B cell (primary cell): ENCODE results near the gene GADL1. TPM values are rescaled to one million over a fixed set of nuclear protein-coding genes. Genes with fewer than 3 reads are reported as not detected.

ENCODE experiments used
- ATAC-seq: fragments of 200-7000 bp; cut with Tn5 transposase; one replicate; pipeline ENCODE4 v1.10.0; 2021; ENCODE audit warnings: low read depth, mild to moderate bottlenecking, moderate number of reproducible peaks, moderate library complexity
- CTCF ChIA-PET: fragments of 350-600 bp; sonication (Branson Sonifier 250); formaldehyde crosslinking; loops from one replicate; lab custom pipeline; 2021; ENCODE audit warnings: antibody characterized with exemption, inconsistent platforms; lab: Charles Lee
- POLR2A ChIA-PET: fragments of 350-600 bp; sonication (Branson Sonifier 250); formaldehyde crosslinking; loops from one replicate; lab custom pipeline; 2021; ENCODE audit warnings: antibody characterized with exemption; lab: Charles Lee
- DNase-seq: peaks from one replicate; pipeline ENCODE4 v3.0.0; 2013
- H2AFZ ChIP-seq: 2 replicates; pipeline ENCODE4 v1.6.1; 2012; ENCODE audit warnings: mild to moderate bottlenecking, low read depth, low read length; ENCODE audit not compliant: insufficient read depth, poor library complexity, severe bottlenecking
- H3K27ac ChIP-seq, 2 donors: 1 replicate in 1 of 2; 2 replicates in 1 of 2; pipeline ENCODE4 v1.5.1; 2012 to 2013; ENCODE audit warnings: low read length in 2 of 2, mild to moderate bottlenecking in 2 of 2, moderate library complexity in 1 of 2
- H3K27me3 ChIP-seq, 4 experiments: fragments of 200-600 bp in 1 of 4; sonication (generic) in 1 of 4; replicated peaks in 1 of 4; 1 replicate in 2 of 4; 2 replicates in 2 of 4; pipeline versions ENCODE4 v1.6.1 to v1.7.0; 2013 to 2016; ENCODE audit warnings: low read length in 3 of 4, mild to moderate bottlenecking in 2 of 4, mixed read lengths in 1 of 4, moderate library complexity in 1 of 4; ENCODE audit not compliant: insufficient read depth in 4 of 4, control insufficient read depth in 3 of 4; ENCODE audit errors: control extremely low read depth in 1 of 4
- H3K36me3 ChIP-seq, 2 experiments: replicated peaks in 1 of 2; 1 replicate in 1 of 2; 2 replicates in 1 of 2; pipeline versions ENCODE4 v1.6.1 to v1.7.1; 2013; ENCODE audit warnings: low read length in 1 of 2; ENCODE audit not compliant: insufficient read depth in 2 of 2, control insufficient read depth in 1 of 2; ENCODE audit errors: control extremely low read depth in 1 of 2, extremely low read depth in 1 of 2
- H3K4me1 ChIP-seq, 2 donors: fragments of 200-600 bp in 1 of 2; sonication (generic) in 1 of 2; 1 replicate in 1 of 2; 2 replicates in 1 of 2; pipeline versions ENCODE4 v1.5.1 to v1.6.1; 2013 to 2017; ENCODE audit warnings: low read length in 2 of 2; ENCODE audit not compliant: control insufficient read depth in 2 of 2, insufficient read depth in 2 of 2
- H3K4me2 ChIP-seq: replicated peaks from 2 replicates; pipeline ENCODE3; 2012; ENCODE audit warnings: mild to moderate bottlenecking, low read depth, low read length; ENCODE audit not compliant: poor library complexity, severe bottlenecking
- H3K4me3 ChIP-seq, 5 experiments: fragments of 200-600 bp in 1 of 5; sonication (generic) in 1 of 5; 1 replicate in 3 of 5; 2 replicates in 2 of 5; pipeline versions ENCODE4 v1.5.1 to v1.7.0; 2011 to 2016; ENCODE audit warnings: low read length in 4 of 5, mild to moderate bottlenecking in 4 of 5, low read depth in 2 of 5, control low read depth in 1 of 5, moderate library complexity in 1 of 5; ENCODE audit not compliant: insufficient read depth in 1 of 5; ENCODE audit errors: control extremely low read depth in 1 of 5, extremely low read depth in 1 of 5
- H3K79me2 ChIP-seq: fragments of 200-600 bp; sonication (generic); one replicate; pipeline ENCODE4 v1.6.0; 2016; ENCODE audit warnings: low read length; ENCODE audit not compliant: control insufficient read depth, insufficient read depth
- H3K9ac ChIP-seq: fragments of 200-600 bp; sonication (generic); 2 replicates; pipeline ENCODE4 v1.6.1; 2017; ENCODE audit warnings: mild to moderate bottlenecking, low read length, moderate library complexity
- H3K9me3 ChIP-seq, 3 donors: one replicate each; pipeline versions ENCODE4 v1.6.1 to v1.7.1; 2013; ENCODE audit warnings: low read length in 2 of 3; ENCODE audit not compliant: control insufficient read depth in 2 of 3, insufficient read depth in 1 of 3; ENCODE audit errors: control extremely low read depth in 1 of 3
- H4K20me1 ChIP-seq: 2 replicates; pipeline ENCODE4 v1.6.0; 2012; ENCODE audit warnings: mild to moderate bottlenecking, low read length; ENCODE audit not compliant: insufficient read depth, control insufficient read depth, poor library complexity, severe bottlenecking
- H3K27ac Mint-ChIP-seq: one replicate; pipeline ENCODE4 v1.8.0; 2021; ENCODE audit warnings: mixed read lengths
- H3K27me3 Mint-ChIP-seq: one replicate; pipeline ENCODE4 v1.8.0; 2021; ENCODE audit warnings: mixed read lengths
- H3K4me1 Mint-ChIP-seq: one replicate; pipeline ENCODE4 v1.8.0; 2021; ENCODE audit warnings: mixed read lengths
- H3K4me3 Mint-ChIP-seq: one replicate; pipeline ENCODE4 v1.8.0; 2021; ENCODE audit warnings: mixed read lengths
- H3K9me3 Mint-ChIP-seq: one replicate; pipeline ENCODE4 v1.8.0; 2022; ENCODE audit warnings: mixed read lengths; ENCODE audit not compliant: insufficient read depth
- CTCF ChIP-seq: fragments of 200-600 bp; IDR thresholded peaks from one replicate; pipeline ENCODE4 v1.8.0; 2022; ENCODE audit warnings: antibody characterized with exemption, mild to moderate bottlenecking
- EZH2 ChIP-seq: IDR thresholded peaks from 2 replicates; pipeline ENCODE4 v1.6.1; 2012; ENCODE audit warnings: borderline replicate concordance, low read depth, mild to moderate bottlenecking, moderate library complexity, low read length; ENCODE audit not compliant: insufficient read depth, poor library complexity, severe bottlenecking
- WGBS: methylation state at CpG from one replicate; pipeline ENCODE4 v1.1.5; 2013; ENCODE audit warnings: missing lambda C conversion rate; ENCODE audit not compliant: insufficient coverage; 5-methylcytosine and 5-hydroxymethylcytosine counted together
- intact Hi-C: fragments of 100-400 bp; cut with micrococcal nuclease; formaldehyde crosslinking; loops from one replicate; pipeline ENCODE4 v1.10.0; 2022
- polyA plus RNA-seq: library from polyadenylated mRNA; depleted of rRNA; stranded (reverse); fragments of >200 nt; gene quantifications from 2 replicates; pipeline ENCODE4 v1.2.3, GENCODE V29; 2012
- total RNA-seq, 2 donors: library from RNA; stranded (reverse); fragments of 120-200 nt in 1 of 2; gene quantifications; 1 replicate in 1 of 2; 2 replicates in 1 of 2; pipeline versions ENCODE4 v1.2.3 to v1.2.4, GENCODE V29; 2013 to 2022

The GADL1 gene
- total and polyA plus RNA-seq, 2 donors (not counting 1 experiment from before 2014, with no cell fraction given): not detected

GRCh38 chr3:30747771-30748281, 146.6 kb downstream of the GADL1 start:
- H3K79me2 ChIP-seq: no peaks in the 10 kb centered on the region
- intact Hi-C loops: no loop called here
- Mint-ChIP-seq H3K27me3 (no peaks in the 10 kb centered on the region), H3K27ac (no peak overlapping the region), H3K4me1 (peaks cover 12% of the 10 kb centered on the region), H3K9me3 (no peaks in the 10 kb centered on the region), H3K4me3 (no peak overlapping the region)
- no peak for ATAC-seq
- no peaks in the 10 kb centered on the region for H3K36me3 ChIP-seq
- H3K9ac ChIP-seq: no peak overlapping the region
- 30% methylated on average over 1 of the region's 4 CpGs for WGBS
- peaks cover 6% of the 10 kb centered on the region in 2 donors for H3K4me1 ChIP-seq
- no peak overlapping the region for H3K4me3 ChIP-seq
- ChIA-PET POLR2A (no interaction called here), CTCF (interaction anchor here (1.1 to 3.1 kb wide), 4 partner anchors 549 to 735 kb away, joined by 6 to 10 read pairs (median 8); no protein-coding TSS in a partner anchor)
- no peaks in the 10 kb centered on the region for H3K9me3 ChIP-seq
- no peaks in the 10 kb centered on the region for H3K27me3 ChIP-seq
- no peaks in the 10 kb centered on the region for H4K20me1 ChIP-seq
- H2AFZ ChIP-seq: no peak overlapping the region
- TF ChIP-seq EZH2: no peak
- no peak overlapping the region for H3K27ac ChIP-seq
- H3K4me2 ChIP-seq: no peak overlapping the region
- no peak for DNase-seq

- Histone ChIP-seq H3K4me2 (no peak overlapping the region), H3K79me2 (no peaks in the 10 kb centered on the region), H3K4me1 (peaks cover 0 to 7% of the 10 kb centered on the region in 2 donors), H3K27me3 (no peaks in the 10 kb centered on the region), H2AFZ (peak overlapping the region; percentile 63), H4K20me1 (no peaks in the 10 kb centered on the region), H3K9me3 (no peaks in the 10 kb centered on the region), H3K4me3 (no peak overlapping the region), H3K27ac (no peak overlapping the region), H3K36me3 (no peaks in the 10 kb centered on the region), H3K9ac (no peak overlapping the region)
- CTCF ChIA-PET: interaction anchor here (0.6 to 1.3 kb wide), 3 partner anchors 24 to 731 kb away, joined by 3 to 5 read pairs (median 3); no protein-coding TSS in a partner anchor
- no peaks in the 10 kb centered on the region for H3K9me3 Mint-ChIP-seq
- no peak for DNase-seq
- peaks cover 5% of the 10 kb centered on the region for H3K27me3 Mint-ChIP-seq
- peaks cover 6% of the 10 kb centered on the region for H3K4me1 Mint-ChIP-seq
- POLR2A ChIA-PET: no interaction called here
- H3K4me3 Mint-ChIP-seq: no peak overlapping the region
- ATAC-seq: no peak
- no peak for TF ChIP-seq CTCF
- TF ChIP-seq EZH2: no peak
- no peak overlapping the region for H3K27ac Mint-ChIP-seq
- intact Hi-C loops: no loop called here
Observed at GRCh38 chr3:30743641-30744317, 150.7 kb downstream of the GADL1 start.
